RWPE2 (cell line): ENCODE measurements around the gene THSD8.

Source experiments
- ATAC-seq: fragments of 200-7000 bp; cut with Tn5 transposase; 3 replicates; pipeline ENCODE4 v1.9.1; 2021; ENCODE audit warnings: low read depth
- DNase-seq: peaks from one replicate; pipeline ENCODE4 v3.0.0-alpha.2; 2020; ENCODE audit warnings: low spot score
- H3K27ac ChIP-seq: fragments of 450-650 bp; 2 replicates; pipeline ENCODE4 v1.5.1; 2017; ENCODE audit warnings: mild to moderate bottlenecking; ENCODE audit not compliant: poor library complexity, severe bottlenecking
- H3K27me3 ChIP-seq: fragments of 250-450 bp; sonication (Bioruptor Pico); 2 replicates; pipeline ENCODE4 v1.5.1; 2021; ENCODE audit warnings: mild to moderate bottlenecking, moderate library complexity; ENCODE audit not compliant: insufficient read depth, poor library complexity, severe bottlenecking
- H3K36me3 ChIP-seq: fragments of 250-450 bp; sonication (Bioruptor Pico); 2 replicates; pipeline ENCODE4 v1.5.1; 2020; ENCODE audit warnings: low read depth, mild to moderate bottlenecking, moderate library complexity
- H3K4me1 ChIP-seq: fragments of 250-450 bp; sonication (Bioruptor Pico); 2 replicates; pipeline ENCODE4 v1.5.1; 2021; ENCODE audit warnings: mild to moderate bottlenecking, moderate library complexity; ENCODE audit not compliant: insufficient read depth, poor library complexity, severe bottlenecking
- H3K4me3 ChIP-seq: fragments of 250-450 bp; sonication (Bioruptor Pico); 2 replicates; pipeline ENCODE4 v1.5.1; 2021; ENCODE audit warnings: mild to moderate bottlenecking, moderate library complexity; ENCODE audit not compliant: severe bottlenecking
- H3K9me3 ChIP-seq: fragments of 250-450 bp; sonication (Bioruptor Pico); 2 replicates; pipeline ENCODE4 v1.5.1; 2021; ENCODE audit warnings: mild to moderate bottlenecking, moderate library complexity; ENCODE audit not compliant: severe bottlenecking
- TF ChIP-seq, protein P1 (sequence below): fragments of 450-650 bp; IDR thresholded peaks from one replicate; pipeline ENCODE4 v1.5.1; 2017; ENCODE audit warnings: mild to moderate bottlenecking, moderate library complexity; ENCODE audit not compliant: poor library complexity, severe bottlenecking

Gene THSD8

DNA sequence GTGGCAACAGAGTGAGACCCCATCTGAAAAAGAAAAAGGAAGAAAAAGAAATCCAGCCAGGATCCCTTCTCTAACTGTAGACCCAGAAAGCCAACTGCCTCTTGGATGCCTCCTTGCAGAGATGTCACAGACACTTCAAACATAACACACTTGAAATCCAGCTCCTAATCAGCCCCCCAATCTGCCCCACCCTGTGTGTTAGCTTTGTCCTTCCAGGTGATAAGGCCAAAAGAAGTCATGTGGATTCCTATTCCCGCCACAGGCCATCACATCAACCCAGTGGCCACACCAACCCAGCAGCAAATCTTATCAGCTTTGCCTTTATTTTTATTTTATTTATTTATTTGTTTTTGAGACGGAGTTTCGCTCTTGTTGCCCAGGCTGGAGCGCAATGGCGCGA is 42.2 kb upstream of the THSD8 start:
- no peaks in the 10 kb centered on the region for H3K9me3 ChIP-seq
- DNase-seq (no peak), ATAC-seq (no peak)
- no peaks in the 10 kb centered on the region for H3K4me1 ChIP-seq
- H3K27ac ChIP-seq: no peak overlapping the region
- no peak overlapping the region for H3K4me3 ChIP-seq
- TF ChIP-seq, protein P1, sequence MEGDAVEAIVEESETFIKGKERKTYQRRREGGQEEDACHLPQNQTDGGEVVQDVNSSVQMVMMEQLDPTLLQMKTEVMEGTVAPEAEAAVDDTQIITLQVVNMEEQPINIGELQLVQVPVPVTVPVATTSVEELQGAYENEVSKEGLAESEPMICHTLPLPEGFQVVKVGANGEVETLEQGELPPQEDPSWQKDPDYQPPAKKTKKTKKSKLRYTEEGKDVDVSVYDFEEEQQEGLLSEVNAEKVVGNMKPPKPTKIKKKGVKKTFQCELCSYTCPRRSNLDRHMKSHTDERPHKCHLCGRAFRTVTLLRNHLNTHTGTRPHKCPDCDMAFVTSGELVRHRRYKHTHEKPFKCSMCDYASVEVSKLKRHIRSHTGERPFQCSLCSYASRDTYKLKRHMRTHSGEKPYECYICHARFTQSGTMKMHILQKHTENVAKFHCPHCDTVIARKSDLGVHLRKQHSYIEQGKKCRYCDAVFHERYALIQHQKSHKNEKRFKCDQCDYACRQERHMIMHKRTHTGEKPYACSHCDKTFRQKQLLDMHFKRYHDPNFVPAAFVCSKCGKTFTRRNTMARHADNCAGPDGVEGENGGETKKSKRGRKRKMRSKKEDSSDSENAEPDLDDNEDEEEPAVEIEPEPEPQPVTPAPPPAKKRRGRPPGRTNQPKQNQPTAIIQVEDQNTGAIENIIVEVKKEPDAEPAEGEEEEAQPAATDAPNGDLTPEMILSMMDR: no peak
- H3K36me3 ChIP-seq: peaks cover 23% of the 10 kb centered on the region
- H3K27me3 ChIP-seq: no peaks in the 10 kb centered on the region

DNA sequence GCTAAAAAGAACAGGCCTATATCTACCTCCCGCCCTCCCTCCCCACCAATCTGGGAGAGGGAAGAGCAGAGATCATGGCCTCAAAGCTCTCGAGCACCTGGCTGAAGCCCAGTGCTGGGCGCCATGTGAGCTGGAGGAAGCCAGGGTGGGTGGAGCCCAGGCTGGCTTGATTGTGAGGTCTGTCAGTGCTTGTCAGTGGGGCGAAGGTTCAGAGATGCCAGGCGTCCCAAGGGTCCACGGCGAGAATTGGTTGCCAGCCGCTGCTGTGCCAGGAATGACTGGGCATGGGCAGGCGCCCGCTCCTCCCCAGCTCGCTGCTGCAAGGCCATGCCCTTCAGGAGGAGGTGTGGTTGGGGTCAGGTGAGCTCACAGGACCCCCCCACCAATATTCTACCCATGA is 38.8 kb upstream of the THSD8 start:
- no peak overlapping the region for H3K4me3 ChIP-seq
- H3K36me3 ChIP-seq: peaks cover 42% of the 10 kb centered on the region
- ATAC-seq: no peak
- H3K27ac ChIP-seq: no peak overlapping the region
- no peak for DNase-seq
- H3K27me3 ChIP-seq: no peaks in the 10 kb centered on the region
- H3K9me3 ChIP-seq: no peaks in the 10 kb centered on the region
- H3K4me1 ChIP-seq: no peaks in the 10 kb centered on the region
- TF ChIP-seq, protein P1: no peak

DNA sequence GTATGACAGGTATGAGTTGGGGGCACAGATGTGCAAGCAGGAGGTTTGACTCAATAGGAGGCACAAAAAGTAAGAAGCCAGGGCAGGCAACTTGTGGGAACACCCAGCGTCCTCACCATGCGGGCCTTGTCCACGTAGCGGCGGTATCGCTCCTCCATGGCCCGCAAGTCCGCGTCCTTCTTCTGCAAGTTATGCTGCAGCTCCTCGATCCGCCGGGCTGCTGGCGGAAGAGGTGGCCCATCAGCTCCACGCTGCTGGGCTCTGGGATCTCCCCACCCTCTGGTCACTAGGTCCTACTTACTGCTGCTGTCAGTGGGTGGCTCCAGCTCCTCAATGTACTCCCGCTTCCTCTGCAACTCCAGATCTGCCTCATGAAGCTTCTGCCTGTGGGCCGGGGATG is 37.2 kb upstream of the THSD8 start:
- Histone ChIP-seq H3K4me3 (no peak overlapping the region), H3K36me3 (peaks cover 51% of the 10 kb centered on the region), H3K27ac (no peak overlapping the region), H3K27me3 (no peaks in the 10 kb centered on the region), H3K9me3 (no peaks in the 10 kb centered on the region), H3K4me1 (no peaks in the 10 kb centered on the region)
- DNase-seq (no peak), ATAC-seq (no peak)
- TF ChIP-seq, protein P1: no peak

DNA sequence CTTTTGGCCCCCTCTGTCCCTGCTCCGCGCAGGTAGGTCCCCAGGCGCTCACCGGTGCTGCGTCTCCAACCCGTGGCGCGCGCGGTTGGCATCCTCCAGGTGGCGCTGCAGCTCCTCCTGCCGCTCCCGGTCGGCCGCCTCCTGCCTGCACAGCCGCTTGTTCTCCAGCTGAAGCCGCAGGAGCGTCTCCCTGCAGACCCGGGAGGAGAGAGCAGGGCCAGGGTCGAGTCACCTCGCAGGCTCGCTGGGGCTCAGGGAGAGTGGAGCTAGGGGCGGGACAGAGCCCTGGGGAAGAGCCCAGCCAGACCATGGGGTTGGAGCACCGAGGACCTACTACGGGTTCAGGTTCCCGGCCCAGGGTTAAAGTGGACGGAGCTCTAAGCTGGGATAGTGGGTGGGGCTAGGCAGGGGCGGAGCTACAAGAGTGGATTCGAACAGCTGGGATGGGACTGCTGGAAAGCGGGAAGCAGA is 35.8 kb upstream of the THSD8 start:
- H3K36me3 ChIP-seq: peaks cover 55% of the 10 kb centered on the region
- H3K4me1 ChIP-seq: no peaks in the 10 kb centered on the region
- TF ChIP-seq, protein P1: no peak
- ATAC-seq (peak; percentile 25; the same call in 1 of the 3 replicates), DNase-seq (no peak)
- H3K4me3 ChIP-seq: no peak overlapping the region
- H3K27me3 ChIP-seq: no peaks in the 10 kb centered on the region
- H3K9me3 ChIP-seq: no peaks in the 10 kb centered on the region
- H3K27ac ChIP-seq: no peak overlapping the region

DNA sequence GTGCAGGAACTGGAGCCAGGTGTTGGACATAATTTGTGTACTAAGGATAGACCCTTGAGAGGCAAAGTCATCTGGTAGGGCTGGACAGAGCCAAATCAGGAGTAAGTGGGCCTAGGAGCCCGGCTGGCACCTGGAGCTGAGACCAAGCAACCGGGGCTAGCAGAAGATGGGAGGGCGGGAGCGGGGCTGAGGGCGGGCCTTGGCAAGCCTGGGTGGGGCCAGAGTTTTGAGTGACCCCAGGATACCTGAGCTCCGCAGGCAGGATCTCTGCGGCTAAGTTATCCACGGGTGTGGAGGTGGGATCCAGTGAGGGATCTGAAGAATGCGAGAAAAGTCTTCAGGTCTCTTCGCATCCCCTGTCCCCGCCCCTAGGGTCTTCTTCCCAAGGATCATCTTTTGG is 34.7 kb upstream of the THSD8 start:
- TF ChIP-seq, protein P1: no peak
- Histone ChIP-seq H3K4me1 (no peaks in the 10 kb centered on the region), H3K36me3 (peaks cover 58% of the 10 kb centered on the region), H3K27me3 (no peaks in the 10 kb centered on the region), H3K9me3 (no peaks in the 10 kb centered on the region), H3K27ac (no peak overlapping the region), H3K4me3 (no peak overlapping the region)
- DNase-seq: no peak
- ATAC-seq: no peak
